ENCODE measurements around the gene ASCC1.

GRCh38 chr10:72124989-72125388 is 91.1 kb downstream of the ASCC1 start:
- no peak for TF ChIP-seq CTCF (conservative IDR thresholded peaks at IDR 0.05 in 1 of 2, IDR thresholded peaks at IDR 0.05 in 1 of 2; ENCODE audit: extremely low read depth in 1 of 2, insufficient read depth in 1 of 2, low read depth in 1 of 2, low read length in 2 of 2)
- TF ChIP-seq EZH2 (IDR thresholded peaks at IDR 0.05; ENCODE audit: borderline replicate concordance, low read length), result no peak

Data from mammary epithelial cell (primary cell).